PC-9 (cell line): ENCODE measurements around the gene KCNH6. TPM values are rescaled to one million over a fixed set of nuclear protein-coding genes. Genes with fewer than 3 reads are reported as not detected.
A peak's percentile ranks its signal among the peaks of the same experiment; 100 is the strongest.

Experiments
- BruUV-seq: library from RNA; stranded (reverse); fragments of 400-500 nt; replicated peaks from 2 replicates; lab custom pipeline; 2021; lab: Mats Ljungman, UMichigan
- CTCF ChIA-PET: fragments of 300-600 bp; sonication (Branson Sonifier 250); formaldehyde crosslinking; loops from one replicate; lab custom pipeline; 2022; ENCODE audit warnings: antibody characterized with exemption; lab: Charles Lee
- POLR2A ChIA-PET: fragments of 300-600 bp; sonication (Branson Sonifier 250); formaldehyde crosslinking; loops from one replicate; lab custom pipeline; 2022; ENCODE audit warnings: antibody characterized with exemption; ENCODE audit not compliant: unreplicated experiment; lab: Charles Lee
- DNase-seq, 2 experiments: peaks; one replicate each; pipeline versions ENCODE4 v3.0.0 to v3.0.0-alpha.2; 2015 to 2022; ENCODE audit warnings: mixed read lengths in 1 of 2
- H2AFZ ChIP-seq: fragments of 200-600 bp; sonication (generic); 2 replicates; pipeline ENCODE4 v1.8.1; 2017; ENCODE audit warnings: antibody characterized with exemption
- H3F3A ChIP-seq: fragments of 200-600 bp; sonication (generic); 2 replicates; pipeline ENCODE4 v1.8.1; 2017; ENCODE audit warnings: antibody characterized with exemption, mild to moderate bottlenecking, low read depth; ENCODE audit not compliant: insufficient read depth
- H3K27ac ChIP-seq: fragments of 200-600 bp; sonication (generic); 2 replicates; pipeline ENCODE4 v1.6.1; 2016; ENCODE audit warnings: mixed run types
- H3K27me3 ChIP-seq: fragments of 200-600 bp; sonication (generic); 2 replicates; pipeline ENCODE4 v1.6.1; 2016; ENCODE audit warnings: low read depth, mixed run types; ENCODE audit not compliant: insufficient read depth
- H3K36me3 ChIP-seq: fragments of 200-600 bp; sonication (generic); 2 replicates; pipeline ENCODE4 v1.6.1; 2016; ENCODE audit warnings: low read depth, mixed run types
- H3K4me1 ChIP-seq: fragments of 200-600 bp; sonication (generic); replicated peaks from 2 replicates; pipeline ENCODE4 v1.6.1; 2016; ENCODE audit warnings: mixed run types; ENCODE audit not compliant: insufficient read depth
- H3K4me2 ChIP-seq: fragments of 200-600 bp; sonication (generic); 2 replicates; pipeline ENCODE4 v1.6.1; 2017; ENCODE audit warnings: mixed run types
- H3K4me3 ChIP-seq: fragments of 200-600 bp; sonication (generic); 2 replicates; pipeline ENCODE4 v1.6.1; 2016; ENCODE audit warnings: mixed run types
- H3K79me2 ChIP-seq: fragments of 200-600 bp; sonication (generic); 2 replicates; pipeline ENCODE4 v1.6.1; 2017; ENCODE audit warnings: low read depth, mixed run types
- H3K9me2 ChIP-seq: fragments of 200-600 bp; sonication (generic); 2 replicates; pipeline ENCODE4 v1.8.1; 2017; ENCODE audit warnings: mild to moderate bottlenecking; ENCODE audit not compliant: insufficient read depth
- H3K9me3 ChIP-seq: fragments of 200-600 bp; sonication (generic); 2 replicates; pipeline ENCODE4 v1.8.1; 2016; ENCODE audit warnings: low read depth; ENCODE audit not compliant: insufficient read depth
- H4K20me1 ChIP-seq: fragments of 200-600 bp; sonication (generic); 2 replicates; pipeline ENCODE4 v1.8.1; 2017; ENCODE audit not compliant: insufficient read depth
- EZH2 ChIP-seq: fragments of 200-600 bp; sonication (generic); IDR thresholded peaks from 2 replicates; pipeline ENCODE4 v1.8.0; 2017; ENCODE audit warnings: antibody characterized with exemption, low read depth
- intact Hi-C: fragments of 100-400 bp; cut with micrococcal nuclease; formaldehyde crosslinking; loops from one replicate; pipeline ENCODE4 v1.10.0; 2022; ENCODE audit not compliant: unreplicated experiment
- total RNA-seq: library from RNA; stranded (reverse); gene quantifications from 2 replicates; pipeline ENCODE4 v1.2.3, GENCODE V29; 2021
- TF ChIP-seq, protein P1 (sequence below): fragments of 200-600 bp; sonication (generic); conservative IDR thresholded peaks from 2 replicates; pipeline ENCODE4 v1.6.1; 2017; ENCODE audit warnings: mixed run types, antibody characterized with exemption, mild to moderate bottlenecking, moderate library complexity

The KCNH6 gene
- total RNA-seq, 1 experiment from 2014 or later, result not detected

DNA sequence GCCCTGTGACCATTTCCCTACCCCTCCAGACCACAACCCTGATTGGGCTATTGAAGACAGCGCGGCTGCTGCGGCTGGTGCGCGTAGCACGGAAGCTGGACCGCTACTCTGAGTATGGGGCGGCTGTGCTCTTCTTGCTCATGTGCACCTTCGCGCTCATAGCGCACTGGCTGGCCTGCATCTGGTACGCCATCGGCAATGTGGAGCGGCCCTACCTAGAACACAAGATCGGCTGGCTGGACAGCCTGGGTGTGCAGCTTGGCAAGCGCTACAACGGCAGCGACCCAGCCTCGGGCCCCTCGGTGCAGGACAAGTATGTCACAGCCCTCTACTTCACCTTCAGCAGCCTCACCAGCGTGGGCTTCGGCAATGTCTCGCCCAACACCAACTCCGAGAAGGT is 12.5 kb downstream of the KCNH6 start:
- intact Hi-C loops, result no loop called here
- ChIA-PET POLR2A (no interaction called here), CTCF (no interaction called here)
- no peaks in the 10 kb centered on the region for H3F3A ChIP-seq
- H4K20me1 ChIP-seq, result no peaks in the 10 kb centered on the region
- no peak overlapping the region for H2AFZ ChIP-seq
- H3K9me3 ChIP-seq, result no peaks in the 10 kb centered on the region
- no peak overlapping the region for H3K27ac ChIP-seq
- H3K9me2 ChIP-seq, result no peaks in the 10 kb centered on the region
- H3K36me3 ChIP-seq, result no peaks in the 10 kb centered on the region
- TF ChIP-seq, protein P1, sequence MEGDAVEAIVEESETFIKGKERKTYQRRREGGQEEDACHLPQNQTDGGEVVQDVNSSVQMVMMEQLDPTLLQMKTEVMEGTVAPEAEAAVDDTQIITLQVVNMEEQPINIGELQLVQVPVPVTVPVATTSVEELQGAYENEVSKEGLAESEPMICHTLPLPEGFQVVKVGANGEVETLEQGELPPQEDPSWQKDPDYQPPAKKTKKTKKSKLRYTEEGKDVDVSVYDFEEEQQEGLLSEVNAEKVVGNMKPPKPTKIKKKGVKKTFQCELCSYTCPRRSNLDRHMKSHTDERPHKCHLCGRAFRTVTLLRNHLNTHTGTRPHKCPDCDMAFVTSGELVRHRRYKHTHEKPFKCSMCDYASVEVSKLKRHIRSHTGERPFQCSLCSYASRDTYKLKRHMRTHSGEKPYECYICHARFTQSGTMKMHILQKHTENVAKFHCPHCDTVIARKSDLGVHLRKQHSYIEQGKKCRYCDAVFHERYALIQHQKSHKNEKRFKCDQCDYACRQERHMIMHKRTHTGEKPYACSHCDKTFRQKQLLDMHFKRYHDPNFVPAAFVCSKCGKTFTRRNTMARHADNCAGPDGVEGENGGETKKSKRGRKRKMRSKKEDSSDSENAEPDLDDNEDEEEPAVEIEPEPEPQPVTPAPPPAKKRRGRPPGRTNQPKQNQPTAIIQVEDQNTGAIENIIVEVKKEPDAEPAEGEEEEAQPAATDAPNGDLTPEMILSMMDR, result no peak
- TF ChIP-seq EZH2, result no peak
- DNase-seq, result no peak
- no peak overlapping the region for H3K4me2 ChIP-seq
- no peaks in the 10 kb centered on the region for H3K79me2 ChIP-seq
- H3K27me3 ChIP-seq, result no peaks in the 10 kb centered on the region
- no TSS peak for BruUV-seq
- no peaks in the 10 kb centered on the region for H3K4me1 ChIP-seq
- H3K4me3 ChIP-seq, result no peak overlapping the region

DNA sequence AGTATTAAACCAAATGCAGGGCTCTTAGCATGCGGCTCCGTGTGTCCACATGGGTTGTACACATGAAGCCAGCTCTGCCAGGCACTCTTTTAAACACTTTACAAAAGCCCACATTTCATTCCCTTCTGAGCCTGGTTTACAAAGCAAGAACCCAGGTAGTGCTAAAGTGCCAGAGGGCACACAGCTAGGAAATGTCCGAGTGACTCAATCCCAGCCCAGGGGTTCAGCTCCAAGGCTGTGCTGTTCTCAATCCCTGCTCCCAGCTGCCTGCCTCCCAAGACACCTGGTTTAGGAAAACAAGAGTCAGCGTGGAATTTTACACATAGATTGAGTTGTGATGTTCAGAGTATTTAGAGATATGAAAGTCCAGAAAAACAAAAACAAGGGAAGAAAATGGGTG is 13.8 kb downstream of the KCNH6 start:
- POLR2A ChIA-PET, result no interaction called here

DNA sequence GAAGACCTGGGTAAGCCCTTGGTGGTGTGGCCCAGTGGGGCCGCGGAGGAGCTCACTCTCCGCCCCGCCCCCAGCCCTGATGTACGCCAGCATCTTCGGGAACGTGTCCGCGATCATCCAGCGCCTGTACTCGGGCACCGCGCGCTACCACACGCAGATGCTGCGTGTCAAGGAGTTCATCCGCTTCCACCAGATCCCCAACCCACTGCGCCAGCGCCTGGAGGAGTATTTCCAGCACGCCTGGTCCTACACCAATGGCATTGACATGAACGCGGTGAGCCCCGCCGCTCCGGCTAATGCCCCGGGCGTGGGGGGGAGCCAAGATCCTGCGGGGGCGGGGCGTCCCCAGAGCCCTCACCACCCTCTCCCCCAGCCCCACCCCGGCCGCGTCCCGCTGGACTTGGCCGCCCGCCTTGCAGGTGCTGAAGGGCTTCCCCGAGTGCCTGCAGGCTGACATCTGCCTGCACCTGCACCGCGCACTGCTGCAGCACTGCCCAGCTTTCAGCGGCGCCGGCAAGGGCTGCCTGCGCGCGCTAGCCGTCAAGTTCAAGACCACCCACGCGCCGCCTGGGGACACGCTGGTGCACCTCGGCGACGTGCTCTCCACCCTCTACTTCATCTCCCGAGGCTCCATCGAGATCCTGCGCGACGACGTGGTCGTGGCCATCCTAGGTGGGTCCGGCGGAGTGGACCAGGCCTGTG is 15.0 kb downstream of the KCNH6 start:
- H3K4me1 ChIP-seq, result peaks cover 8% of the 10 kb centered on the region; the same call in 1 of the 2 replicates
- no peak for TF ChIP-seq EZH2
- TF ChIP-seq, protein P1, result no peak
- H4K20me1 ChIP-seq, result no peaks in the 10 kb centered on the region
- DNase-seq, result no peak
- H3K9me3 ChIP-seq, result no peaks in the 10 kb centered on the region
- no peaks in the 10 kb centered on the region for H3F3A ChIP-seq
- ChIA-PET POLR2A (no interaction called here), CTCF (no interaction called here)
- intact Hi-C loops, result no loop called here
- H2AFZ ChIP-seq, result no peak overlapping the region
- no peak overlapping the region for H3K4me3 ChIP-seq
- H3K4me2 ChIP-seq, result no peak overlapping the region
- H3K36me3 ChIP-seq, result no peaks in the 10 kb centered on the region
- no peaks in the 10 kb centered on the region for H3K27me3 ChIP-seq
- no peak overlapping the region for H3K27ac ChIP-seq
- BruUV-seq, result no TSS peak
- no peaks in the 10 kb centered on the region for H3K9me2 ChIP-seq
- no peaks in the 10 kb centered on the region for H3K79me2 ChIP-seq

More for the DNA sequence above, 13.8 kb downstream of the KCNH6 start:
- Histone ChIP-seq H3K4me3 (no peak overlapping the region), H2AFZ (no peak overlapping the region), H3K36me3 (no peaks in the 10 kb centered on the region), H3K9me3 (no peaks in the 10 kb centered on the region), H3K9me2 (no peaks in the 10 kb centered on the region), H3K27me3 (no peaks in the 10 kb centered on the region), H3K4me2 (no peak overlapping the region), H3F3A (no peaks in the 10 kb centered on the region), H4K20me1 (no peaks in the 10 kb centered on the region), H3K27ac (no peak overlapping the region), H3K79me2 (no peaks in the 10 kb centered on the region), H3K4me1 (no peaks in the 10 kb centered on the region)
- CTCF ChIA-PET, result interaction anchor here (0.7 kb wide), 1 partner anchor 32 kb away, joined by 9 read pairs; no protein-coding TSS in a partner anchor
- intact Hi-C loops, result no loop called here
- peak in 1 of 2 experiments; percentile 49 for DNase-seq
- TF ChIP-seq EZH2, result no peak
- TF ChIP-seq, protein P1, result no peak
- BruUV-seq, result no TSS peak
